ENCODE measurements around the gene MXD4.
"Not testable (repeated sequence)": the region's sequence is repeated elsewhere in the genome, so short reads cannot be mapped to it uniquely, and the experiment has no call there.

Gene MXD4

DNA sequence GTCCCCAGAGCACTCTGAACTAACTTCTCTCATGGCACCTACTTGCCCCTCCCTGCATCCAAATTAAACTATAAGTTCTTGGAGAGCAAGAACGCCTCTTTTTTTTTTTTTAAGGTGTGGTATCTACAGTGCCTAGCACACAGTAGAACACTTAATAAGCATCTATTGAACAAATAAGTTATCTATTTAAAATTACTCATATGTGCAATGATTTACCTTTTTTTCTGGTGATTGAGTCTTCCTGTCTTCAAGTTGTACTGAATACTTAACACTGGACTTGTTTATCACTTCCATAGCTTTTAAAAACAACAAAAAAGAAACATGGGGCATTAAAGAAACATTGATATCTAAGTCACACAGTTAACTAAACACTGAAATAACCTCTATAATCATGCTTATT, 49.1 kb downstream of the MXD4 start:
- no peak overlapping the region for H3K4me3 ChIP-seq (ENCODE audit: low read depth in 1 of 2, low read length in 1 of 2)
- no peaks in the 10 kb centered on the region for H3K36me3 ChIP-seq
- no peaks in the 10 kb centered on the region for H3K4me1 ChIP-seq (ENCODE audit: control insufficient read depth in 1 of 2, insufficient read depth in 1 of 2, low read depth in 1 of 2, low read length in 1 of 2)
- no peaks in the 10 kb centered on the region for H3K27me3 ChIP-seq
- H3K27ac ChIP-seq: no peak overlapping the region
- no peaks in the 10 kb centered on the region for H3K9me3 ChIP-seq
- TF ChIP-seq CTCF (IDR thresholded peaks at IDR 0.05): no peak

GRCh38 chr4:2202789-2203188, 59.1 kb downstream of the MXD4 start:
- not testable (repeated sequence) for H3K36me3 ChIP-seq

More at GRCh38 chr4:2202789-2203188, 59.1 kb downstream of the MXD4 start:
- H3K27ac ChIP-seq; H3K4me3 ChIP-seq (ENCODE audit: low read depth in 1 of 2, low read length in 1 of 2); H3K9me3 ChIP-seq; H3K4me1 ChIP-seq (ENCODE audit: control insufficient read depth in 1 of 2, insufficient read depth in 1 of 2, low read depth in 1 of 2, low read length in 1 of 2); H3K27me3 ChIP-seq: not testable (repeated sequence)

All from neutrophil (primary cell).